ENCODE data around the gene MYO7A.

- TF ChIP-seq CTCF (IDR thresholded peaks at IDR 0.05; ENCODE audit: low read length) = no peak
- TF ChIP-seq EZH2 (optimal IDR thresholded peaks at IDR 0.05; ENCODE audit: low read depth, low read length) = no peak
Measured at GRCh38 chr11:77180346-77180745, 52.3 kb downstream of the MYO7A start.

All from MM.1S (cell line).